Vagina (tissue), 2 donors: ENCODE measurements around the gene ZSCAN10. TPM values are rescaled to one million over a fixed set of nuclear protein-coding genes. Genes with fewer than 3 reads are reported as not detected.

Source experiments
- DNase-seq, 2 donors: peaks; one replicate each; pipeline ENCODE4 v3.0.0-alpha.2; 2017; ENCODE audit errors: extremely low spot score in 2 of 2
- H3K27ac ChIP-seq: fragments of 200-600 bp; sonication (generic); one replicate; pipeline ENCODE4 v1.5.1; 2019
- H3K27me3 ChIP-seq: fragments of 200-600 bp; sonication (generic); one replicate; pipeline ENCODE4 v1.5.1; 2019
- H3K36me3 ChIP-seq, 2 donors: fragments of 200-600 bp; sonication (generic); one replicate each; pipeline ENCODE4 v1.5.1; 2017 to 2019
- H3K4me1 ChIP-seq: fragments of 200-600 bp; sonication (generic); one replicate; pipeline ENCODE4 v1.5.1; 2019
- H3K4me3 ChIP-seq, 2 donors: fragments of 200-600 bp; sonication (generic); 1 replicate in 1 of 2; 2 replicates in 1 of 2; pipeline ENCODE4 v1.5.1; 2016 to 2019
- H3K9me3 ChIP-seq: fragments of 200-600 bp; sonication (generic); one replicate; pipeline ENCODE4 v1.5.1; 2019
- CTCF ChIP-seq, 3 experiments: fragments of 450-650 bp in 2 of 3; fragments of 200-600 bp in 1 of 3; sonication (generic) in 1 of 3; IDR thresholded peaks; one replicate each; pipeline ENCODE4 v1.5.1; 2017 to 2019; ENCODE audit warnings: antibody characterized with exemption in 3 of 3, mild to moderate bottlenecking in 2 of 3, moderate library complexity in 2 of 3
- POLR2A ChIP-seq, 2 donors: fragments of 450-650 bp; IDR thresholded peaks; one replicate each; pipeline ENCODE4 v1.6.1; 2017; ENCODE audit warnings: antibody characterized with exemption in 2 of 2, mild to moderate bottlenecking in 2 of 2, moderate library complexity in 2 of 2
- POLR2AphosphoS5 ChIP-seq, 2 donors: sonication (generic); formaldehyde crosslinking; IDR thresholded peaks; one replicate each; pipeline ENCODE4 v1.9.0; 2017; ENCODE audit warnings: antibody characterized with exemption in 2 of 2, mild to moderate bottlenecking in 2 of 2, low read depth in 1 of 2; ENCODE audit not compliant: insufficient read depth in 1 of 2
- intact Hi-C: fragments of 100-400 bp; cut with DNase I; formaldehyde crosslinking; loops from one replicate; pipeline ENCODE4 v1.15.1; 2023
- total RNA-seq: library from RNA; depleted of rRNA; stranded (reverse); fragments of >200 nt; gene quantifications from one replicate; pipeline ENCODE4 v1.2.3, GENCODE V29; 2016

Gene ZSCAN10
- total RNA-seq, 1 donor from 2014 or later, result not detected

- intact Hi-C loops, result no loop called here
- TF ChIP-seq POLR2A (IDR thresholded peaks at IDR 0.05), result no peak
- TF ChIP-seq CTCF (IDR thresholded peaks at IDR 0.05), result no peak
- TF ChIP-seq POLR2AphosphoS5 (IDR thresholded peaks at IDR 0.05; ENCODE audit: insufficient read depth in 1 of 2, low read depth in 1 of 2), result no peak
- no peak overlapping the region for H3K27ac ChIP-seq
- no peaks in the 10 kb centered on the region for H3K27me3 ChIP-seq
- no peak for DNase-seq
- H3K4me1 ChIP-seq, result peaks cover 5% of the 10 kb centered on the region
- H3K36me3 ChIP-seq, result no peaks in the 10 kb centered on the region
- H3K9me3 ChIP-seq, result no peaks in the 10 kb centered on the region
- no peak overlapping the region for H3K4me3 ChIP-seq
Measured at GRCh38 chr16:3097266-3097665, 1.8 kb downstream of the ZSCAN10 start.

GRCh38 chr16:3096362-3096761 is 2.7 kb downstream of the ZSCAN10 start:
- no peaks in the 10 kb centered on the region for H3K9me3 ChIP-seq
- no peak for DNase-seq
- no peak for TF ChIP-seq POLR2AphosphoS5 (IDR thresholded peaks at IDR 0.05; ENCODE audit: insufficient read depth in 1 of 2, low read depth in 1 of 2)
- TF ChIP-seq POLR2A (IDR thresholded peaks at IDR 0.05), result no peak
- no peak for TF ChIP-seq CTCF (IDR thresholded peaks at IDR 0.05)
- H3K27me3 ChIP-seq, result no peaks in the 10 kb centered on the region
- H3K27ac ChIP-seq, result no peak overlapping the region
- intact Hi-C loops, result no loop called here
- no peaks in the 10 kb centered on the region for H3K36me3 ChIP-seq
- no peak overlapping the region for H3K4me3 ChIP-seq
- peaks cover 5% of the 10 kb centered on the region for H3K4me1 ChIP-seq

DNA sequence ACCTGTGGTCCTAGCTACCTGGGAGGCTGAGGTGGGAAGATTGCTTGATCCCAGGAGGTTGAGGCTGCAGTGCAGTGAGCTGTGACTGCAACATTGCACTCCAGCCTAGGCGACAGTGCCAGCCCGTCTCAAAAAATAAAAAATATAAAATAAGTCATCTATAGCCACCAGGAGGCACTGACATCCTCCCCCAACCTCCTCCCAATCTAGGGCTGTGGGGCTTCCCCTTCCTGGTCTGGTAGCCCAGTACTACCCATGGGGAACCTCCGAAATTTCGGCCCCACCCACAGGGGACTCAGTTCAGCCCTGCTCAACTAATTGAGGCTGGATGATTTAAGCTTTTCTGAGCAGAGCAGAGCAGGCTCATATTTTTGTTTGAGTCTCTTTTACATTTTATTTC is 3.2 kb downstream of the ZSCAN10 start:
- no peak overlapping the region for H3K27ac ChIP-seq
- no peaks in the 10 kb centered on the region for H3K9me3 ChIP-seq
- no peaks in the 10 kb centered on the region for H3K27me3 ChIP-seq
- TF ChIP-seq POLR2A (IDR thresholded peaks at IDR 0.05) (no peak), CTCF (IDR thresholded peaks at IDR 0.05) (no peak), POLR2AphosphoS5 (IDR thresholded peaks at IDR 0.05; ENCODE audit: insufficient read depth in 1 of 2, low read depth in 1 of 2) (no peak)
- intact Hi-C loops, result no loop called here
- no peak for DNase-seq
- H3K36me3 ChIP-seq, result no peaks in the 10 kb centered on the region
- H3K4me3 ChIP-seq, result no peak overlapping the region
- H3K4me1 ChIP-seq, result peaks cover 5% of the 10 kb centered on the region

- intact Hi-C loops, result no loop called here
- TF ChIP-seq CTCF (IDR thresholded peaks at IDR 0.05) (peak in 1 of 3 experiments; percentile 15), POLR2A (IDR thresholded peaks at IDR 0.05) (no peak)
- no peaks in the 10 kb centered on the region for H3K4me1 ChIP-seq
- H3K4me3 ChIP-seq, result no peak overlapping the region
- no peaks in the 10 kb centered on the region for H3K36me3 ChIP-seq
- H3K9me3 ChIP-seq, result no peaks in the 10 kb centered on the region
- H3K27ac ChIP-seq, result no peak overlapping the region
- DNase-seq, result no peak
- no peaks in the 10 kb centered on the region for H3K27me3 ChIP-seq
Measured at GRCh38 chr16:3094289-3095027, 4.6 kb downstream of the ZSCAN10 start.

DNA sequence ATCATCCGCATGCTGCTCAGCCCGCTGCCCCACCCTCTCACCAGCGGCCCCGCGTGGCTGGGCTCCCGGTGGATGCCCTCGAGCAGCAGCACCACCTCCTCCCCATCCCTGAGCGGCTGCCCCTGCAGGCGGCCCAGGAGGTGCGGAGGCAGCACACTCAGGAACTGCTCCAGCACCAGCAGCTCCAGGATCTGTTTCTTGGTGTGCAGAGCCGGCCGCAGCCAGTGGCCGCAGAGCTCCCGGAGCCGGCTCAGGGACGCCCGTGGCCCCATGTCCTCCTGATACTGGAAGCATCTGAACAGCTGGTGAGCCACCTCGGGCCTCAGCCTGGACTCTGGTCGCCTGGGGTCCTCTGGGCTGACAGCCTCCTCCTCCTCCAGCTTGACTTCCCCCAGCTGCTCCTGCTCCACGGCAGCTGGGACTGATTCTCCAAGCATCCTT is 6.6 kb downstream of the ZSCAN10 start:
- TF ChIP-seq POLR2A (IDR thresholded peaks at IDR 0.05) (no peak), CTCF (IDR thresholded peaks at IDR 0.05) (no peak), POLR2AphosphoS5 (IDR thresholded peaks at IDR 0.05; ENCODE audit: insufficient read depth in 1 of 2, low read depth in 1 of 2) (no peak)
- intact Hi-C loops, result no loop called here
- Histone ChIP-seq H3K27me3 (no peaks in the 10 kb centered on the region), H3K36me3 (no peaks in the 10 kb centered on the region), H3K9me3 (no peaks in the 10 kb centered on the region), H3K4me1 (no peaks in the 10 kb centered on the region), H3K4me3 (no peak overlapping the region), H3K27ac (no peak overlapping the region)
- no peak for DNase-seq
